Neural progenitor cell (in vitro differentiated cells): ENCODE measurements around the gene PRDM2. TPM values are rescaled to one million over a fixed set of nuclear protein-coding genes. Genes with fewer than 3 reads are reported as not detected.
A peak's percentile ranks its signal among the peaks of the same experiment; 100 is the strongest.
"Not testable (repeated sequence)": the region's sequence is repeated elsewhere in the genome, so short reads cannot be mapped to it uniquely, and the experiment has no call there.

ENCODE experiments used
- DNase-seq: peaks from one replicate; pipeline ENCODE4 v3.0.0-alpha.2; 2016; ENCODE audit warnings: low spot score
- H2AFZ ChIP-seq: fragments of 200-600 bp; sonication (generic); replicated peaks from 2 replicates; pipeline ENCODE4 v1.6.1; 2016; ENCODE audit warnings: antibody characterized with exemption
- H3F3A ChIP-seq: fragments of 200-600 bp; sonication (generic); 2 replicates; pipeline ENCODE4 v1.6.1; 2016; ENCODE audit warnings: antibody characterized with exemption, low read depth
- H3K27ac ChIP-seq: fragments of 200-600 bp; sonication (generic); 2 replicates; pipeline ENCODE4 v1.5.1; 2016; ENCODE audit warnings: mild to moderate bottlenecking
- H3K27me3 ChIP-seq: fragments of 200-600 bp; sonication (generic); 2 replicates; pipeline ENCODE4 v1.6.1; 2016; ENCODE audit warnings: mild to moderate bottlenecking, moderate library complexity
- H3K36me3 ChIP-seq: fragments of 200-600 bp; sonication (generic); 2 replicates; pipeline ENCODE4 v1.5.1; 2016
- H3K4me1 ChIP-seq: fragments of 200-600 bp; sonication (generic); 2 replicates; pipeline ENCODE4 v1.6.1; 2016; ENCODE audit warnings: mixed run types
- H3K4me2 ChIP-seq: fragments of 200-600 bp; sonication (generic); 2 replicates; pipeline ENCODE4 v1.6.1; 2016
- H3K4me3 ChIP-seq: fragments of 200-600 bp; sonication (generic); 2 replicates; pipeline ENCODE4 v1.5.1; 2016
- H3K79me2 ChIP-seq: fragments of 200-600 bp; sonication (generic); 2 replicates; pipeline ENCODE4 v1.6.1; 2016; ENCODE audit warnings: low read depth
- H3K9ac ChIP-seq: fragments of 200-600 bp; sonication (generic); 2 replicates; pipeline ENCODE4 v1.6.1; 2016
- H3K9me3 ChIP-seq: fragments of 200-600 bp; sonication (generic); 2 replicates; pipeline ENCODE4 v1.5.1; 2016; ENCODE audit warnings: low read depth
- H4K20me1 ChIP-seq: fragments of 200-600 bp; sonication (generic); 2 replicates; pipeline ENCODE4 v1.6.1; 2016; ENCODE audit warnings: low read depth
- H3K27ac Mint-ChIP-seq: 3 replicates; pipeline ENCODE4 v1.8.0; 2021; ENCODE audit warnings: mixed read lengths
- H3K27me3 Mint-ChIP-seq: 2 replicates; pipeline ENCODE4 v1.8.0; 2022; ENCODE audit warnings: low read depth, mild to moderate bottlenecking, inconsistent platforms, moderate library complexity, mixed read lengths; ENCODE audit not compliant: insufficient read depth
- H3K36me3 Mint-ChIP-seq: 3 replicates; pipeline ENCODE4 v1.8.0; 2021; ENCODE audit warnings: mixed read lengths
- H3K4me1 Mint-ChIP-seq: 3 replicates; pipeline ENCODE4 v1.8.0; 2021; ENCODE audit warnings: mixed read lengths
- H3K4me3 Mint-ChIP-seq: 3 replicates; pipeline ENCODE4 v1.8.0; 2021; ENCODE audit warnings: mild to moderate bottlenecking, moderate library complexity, mixed read lengths
- H3K9me3 Mint-ChIP-seq: 3 replicates; pipeline ENCODE4 v1.8.0; 2020; ENCODE audit warnings: mixed read lengths
- EZH2 ChIP-seq: fragments of 200-600 bp; sonication (generic); IDR thresholded peaks from 2 replicates; pipeline ENCODE4 v1.6.1; 2017; ENCODE audit warnings: antibody characterized with exemption, mild to moderate bottlenecking, moderate library complexity
- EZH2phosphoT487 ChIP-seq: fragments of 200-600 bp; sonication (generic); IDR thresholded peaks from 2 replicates; pipeline ENCODE4 v1.6.1; 2017; ENCODE audit warnings: antibody characterized with exemption
- total RNA-seq: library from RNA; depleted of rRNA; stranded (reverse); fragments of >200 nt; gene quantifications from 2 replicates; pipeline ENCODE4 v1.2.3, GENCODE V29; 2015; ENCODE audit warnings: low replicate concordance
- TF ChIP-seq, protein P1 (sequence below): fragments of 200-600 bp; sonication (generic); IDR thresholded peaks from 2 replicates; pipeline ENCODE4 v1.5.1; 2017; ENCODE audit warnings: antibody characterized with exemption, mild to moderate bottlenecking

The PRDM2 gene
- total RNA-seq, 1 donor from 2014 or later: 22.0 TPM

DNA sequence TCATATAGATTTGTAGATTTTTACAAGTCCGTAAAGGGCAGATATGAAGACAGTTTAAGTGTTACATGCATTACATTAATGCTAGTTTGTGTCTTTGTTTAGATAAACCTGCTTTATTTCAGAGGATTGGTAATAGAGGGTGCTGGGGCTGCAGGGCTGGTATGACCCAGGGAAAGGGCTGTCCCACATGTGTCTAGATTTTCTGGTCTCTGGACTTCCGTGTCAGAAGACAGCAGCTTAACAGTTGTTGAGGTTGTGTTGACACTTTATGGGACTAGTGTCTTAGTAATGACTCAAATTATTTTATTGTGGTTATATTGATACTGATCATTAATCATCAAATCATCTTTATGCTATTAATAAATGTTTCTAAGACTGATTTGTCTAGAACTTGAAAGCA, 10.1 kb downstream of the PRDM2 start:
- Mint-ChIP-seq H3K9me3 (no peaks in the 10 kb centered on the region), H3K27ac (no peak overlapping the region), H3K36me3 (peaks cover 9% of the 10 kb centered on the region), H3K4me1 (no peaks in the 10 kb centered on the region), H3K4me3 (no peak overlapping the region), H3K27me3 (peaks cover 3% of the 10 kb centered on the region)
- no peak for DNase-seq
- Histone ChIP-seq H3K9ac (no peak overlapping the region), H2AFZ (no peak overlapping the region), H3K27ac (no peak overlapping the region), H3F3A (no peaks in the 10 kb centered on the region), H3K4me2 (no peak overlapping the region), H3K79me2 (peaks cover 50% of the 10 kb centered on the region), H3K4me1 (no peaks in the 10 kb centered on the region), H3K27me3 (no peaks in the 10 kb centered on the region), H4K20me1 (peaks cover 36% of the 10 kb centered on the region), H3K4me3 (no peak overlapping the region), H3K9me3 (no peaks in the 10 kb centered on the region), H3K36me3 (no peaks in the 10 kb centered on the region)
- TF ChIP-seq, protein P1, sequence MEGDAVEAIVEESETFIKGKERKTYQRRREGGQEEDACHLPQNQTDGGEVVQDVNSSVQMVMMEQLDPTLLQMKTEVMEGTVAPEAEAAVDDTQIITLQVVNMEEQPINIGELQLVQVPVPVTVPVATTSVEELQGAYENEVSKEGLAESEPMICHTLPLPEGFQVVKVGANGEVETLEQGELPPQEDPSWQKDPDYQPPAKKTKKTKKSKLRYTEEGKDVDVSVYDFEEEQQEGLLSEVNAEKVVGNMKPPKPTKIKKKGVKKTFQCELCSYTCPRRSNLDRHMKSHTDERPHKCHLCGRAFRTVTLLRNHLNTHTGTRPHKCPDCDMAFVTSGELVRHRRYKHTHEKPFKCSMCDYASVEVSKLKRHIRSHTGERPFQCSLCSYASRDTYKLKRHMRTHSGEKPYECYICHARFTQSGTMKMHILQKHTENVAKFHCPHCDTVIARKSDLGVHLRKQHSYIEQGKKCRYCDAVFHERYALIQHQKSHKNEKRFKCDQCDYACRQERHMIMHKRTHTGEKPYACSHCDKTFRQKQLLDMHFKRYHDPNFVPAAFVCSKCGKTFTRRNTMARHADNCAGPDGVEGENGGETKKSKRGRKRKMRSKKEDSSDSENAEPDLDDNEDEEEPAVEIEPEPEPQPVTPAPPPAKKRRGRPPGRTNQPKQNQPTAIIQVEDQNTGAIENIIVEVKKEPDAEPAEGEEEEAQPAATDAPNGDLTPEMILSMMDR: no peak
- no peak for TF ChIP-seq EZH2phosphoT487

DNA sequence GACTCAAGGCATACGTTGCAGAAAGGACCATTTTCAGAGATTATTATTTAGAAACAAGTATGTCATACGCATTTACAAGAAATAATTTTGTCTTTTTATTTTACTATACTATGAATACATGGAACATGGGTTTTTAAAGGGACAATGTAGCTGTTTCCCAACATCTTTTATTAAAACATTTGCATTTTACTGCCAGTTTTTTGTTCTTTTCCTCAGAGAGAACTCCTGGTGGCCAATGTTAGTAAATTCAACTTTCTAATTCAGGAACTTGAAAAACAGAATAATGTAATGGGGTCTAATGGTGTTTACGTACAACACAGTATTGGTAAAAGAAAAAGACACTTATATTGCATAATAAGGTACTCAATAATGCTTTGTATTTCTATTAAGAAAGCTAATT, 14.9 kb downstream of the PRDM2 start:
- Histone ChIP-seq H3K27me3 (peaks cover 3% of the 10 kb centered on the region), H3K27ac (no peak overlapping the region), H4K20me1 (peaks cover 35% of the 10 kb centered on the region), H3F3A (no peaks in the 10 kb centered on the region), H3K4me1 (peaks cover 5% of the 10 kb centered on the region), H2AFZ (no peak overlapping the region), H3K36me3 (no peaks in the 10 kb centered on the region), H3K79me2 (peaks cover 29% of the 10 kb centered on the region), H3K4me2 (no peak overlapping the region), H3K9me3 (no peaks in the 10 kb centered on the region), H3K9ac (no peak overlapping the region), H3K4me3 (no peak overlapping the region)
- Mint-ChIP-seq H3K4me1 (no peaks in the 10 kb centered on the region), H3K27ac (no peak overlapping the region), H3K27me3 (peaks cover 3% of the 10 kb centered on the region), H3K4me3 (no peak overlapping the region), H3K9me3 (no peaks in the 10 kb centered on the region), H3K36me3 (peaks cover 14% of the 10 kb centered on the region)
- TF ChIP-seq, protein P1: peak; percentile 45
- no peak for TF ChIP-seq EZH2
- DNase-seq: no peak

DNA sequence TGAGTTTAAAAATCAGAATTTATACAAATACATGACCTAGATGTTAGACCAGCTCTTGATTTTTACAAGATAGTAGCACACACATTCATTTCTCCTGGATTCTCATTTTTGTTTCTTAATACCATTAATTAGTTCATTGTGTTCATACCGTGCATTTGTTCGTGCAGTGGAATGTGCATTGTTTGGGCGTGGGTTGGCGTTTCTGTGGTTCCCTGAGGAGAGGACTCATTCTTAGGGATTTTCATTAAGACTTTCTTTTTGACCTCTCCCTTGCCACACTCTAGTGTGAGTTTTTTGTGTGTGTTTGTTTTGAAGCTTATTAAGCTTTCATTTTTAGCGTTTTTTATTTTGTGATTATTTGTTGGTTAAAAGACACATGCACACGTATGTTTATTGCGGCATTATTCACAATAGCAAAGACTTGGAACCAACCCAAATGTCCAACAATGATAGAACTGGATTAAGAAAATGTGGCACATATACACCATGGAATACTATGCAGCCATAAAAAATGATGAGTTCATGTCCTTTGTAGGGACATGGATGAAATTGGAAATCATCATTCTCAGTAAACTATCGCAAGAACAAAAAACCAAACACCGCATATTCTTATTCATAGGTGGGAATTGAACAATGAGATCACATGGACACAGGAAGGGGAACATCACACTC, 15.8 kb downstream of the PRDM2 start:
- not testable (repeated sequence) for H3K36me3 ChIP-seq, H3F3A ChIP-seq, H3K4me3 Mint-ChIP-seq, H3K27ac Mint-ChIP-seq, H3K9me3 ChIP-seq, H3K4me3 ChIP-seq, H3K4me1 Mint-ChIP-seq, H3K27me3 Mint-ChIP-seq, H3K9me3 Mint-ChIP-seq, H3K4me2 ChIP-seq, H2AFZ ChIP-seq, H3K4me1 ChIP-seq, H3K27ac ChIP-seq, H3K9ac ChIP-seq
- Histone ChIP-seq H3K27me3 (peaks cover 12% of the 10 kb centered on the region), H4K20me1 (peaks cover 36% of the 10 kb centered on the region), H3K79me2 (peaks cover 20% of the 10 kb centered on the region)
- DNase-seq: peak; percentile 26
- H3K36me3 Mint-ChIP-seq: peaks cover 11% of the 10 kb centered on the region

DNA sequence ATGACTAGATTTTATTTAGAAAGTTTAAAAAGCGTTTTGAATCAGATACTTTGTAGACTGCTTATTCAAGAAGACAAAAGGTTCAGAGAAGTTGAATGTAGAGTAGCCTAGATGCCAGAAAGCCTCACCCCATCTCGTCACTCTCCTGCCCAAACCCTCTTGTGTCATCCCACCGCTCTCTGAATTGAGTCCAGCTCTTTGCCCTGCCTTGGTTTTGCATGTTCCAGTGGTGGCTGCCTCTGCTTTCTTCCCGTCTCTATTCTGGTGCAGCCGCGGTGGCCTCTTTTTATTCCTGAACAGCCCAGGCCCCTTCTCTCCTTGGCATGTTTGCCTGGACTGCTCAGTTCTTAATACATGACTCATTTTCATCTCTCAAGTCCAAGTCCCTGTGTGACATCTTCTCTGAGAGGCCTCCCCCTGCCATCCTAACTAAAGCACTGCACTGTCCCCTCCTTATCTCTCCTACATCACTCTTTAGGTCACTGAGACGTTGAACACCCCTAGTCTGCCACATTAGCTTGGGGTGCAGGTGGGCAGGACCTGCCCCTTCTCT, 22.9 kb downstream of the PRDM2 start:
- H3K4me3 ChIP-seq: no peak overlapping the region
- H3K4me3 Mint-ChIP-seq: no peak overlapping the region
- no peaks in the 10 kb centered on the region for H3K36me3 ChIP-seq
- H3K27me3 ChIP-seq: peaks cover 48% of the 10 kb centered on the region
- no peak overlapping the region for H3K27ac ChIP-seq
- no peaks in the 10 kb centered on the region for H3K9me3 Mint-ChIP-seq
- DNase-seq: no peak
- no peaks in the 10 kb centered on the region for H3K9me3 ChIP-seq
- H2AFZ ChIP-seq: no peak overlapping the region
- peaks cover 8% of the 10 kb centered on the region for H3K36me3 Mint-ChIP-seq
- H3K4me1 ChIP-seq: peaks cover 4% of the 10 kb centered on the region
- no peak overlapping the region for H3K27ac Mint-ChIP-seq
- peaks cover 13% of the 10 kb centered on the region for H3K4me1 Mint-ChIP-seq
- peaks cover 16% of the 10 kb centered on the region for H3K79me2 ChIP-seq
- TF ChIP-seq EZH2: no peak
- no peak for TF ChIP-seq EZH2phosphoT487
- TF ChIP-seq, protein P1: no peak
- no peak overlapping the region for H3K4me2 ChIP-seq
- no peaks in the 10 kb centered on the region for H3F3A ChIP-seq
- H3K27me3 Mint-ChIP-seq: no peaks in the 10 kb centered on the region
- peaks cover 84% of the 10 kb centered on the region for H4K20me1 ChIP-seq
- no peak overlapping the region for H3K9ac ChIP-seq
